Measurements from ENCODE around the gene PEX11B.
"Not testable (repeated sequence)": the region's sequence is repeated elsewhere in the genome, so short reads cannot be mapped to it uniquely, and the experiment has no call there.

PEX11B gene

GRCh38 chr1:145952903-145953302, 34.4 kb upstream of the PEX11B start:
- DNase-seq (ENCODE audit: low read depth): no peak

GRCh38 chr1:145951526-145951925, 33.0 kb upstream of the PEX11B start:
- DNase-seq (ENCODE audit: low read depth): no peak

DNA sequence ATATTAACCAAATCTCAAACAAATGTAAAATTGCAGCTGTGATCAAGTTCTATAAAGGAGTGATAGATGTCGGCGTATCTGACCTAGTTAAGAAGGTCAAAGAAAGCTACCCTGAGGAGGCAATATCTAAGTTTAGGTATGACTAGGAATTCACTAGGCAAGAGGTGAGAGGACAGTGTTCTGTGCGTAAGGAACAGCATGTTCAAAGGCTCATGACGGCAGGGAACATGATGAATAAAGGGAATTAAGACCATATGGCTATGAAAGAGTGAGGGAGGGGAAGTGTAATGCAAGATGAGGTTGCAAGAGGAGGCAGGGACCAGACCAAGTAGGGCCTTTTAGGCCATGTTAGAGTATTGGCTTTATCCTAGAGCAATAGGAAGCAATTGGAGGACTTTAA, 30.7 kb upstream of the PEX11B start:
- DNase-seq (ENCODE audit: low read depth): no peak

GRCh38 chr1:145947551-145947950, 29.0 kb upstream of the PEX11B start:
- DNase-seq (ENCODE audit: low read depth): no peak

GRCh38 chr1:145946477-145946986, 28.0 kb upstream of the PEX11B start:
- no peak for DNase-seq (ENCODE audit: low read depth)

GRCh38 chr1:145944532-145944931, 26.0 kb upstream of the PEX11B start:
- DNase-seq (ENCODE audit: low read depth): no peak

GRCh38 chr1:145942871-145943270, 24.4 kb upstream of the PEX11B start:
- no peak for DNase-seq (ENCODE audit: low read depth)

DNA sequence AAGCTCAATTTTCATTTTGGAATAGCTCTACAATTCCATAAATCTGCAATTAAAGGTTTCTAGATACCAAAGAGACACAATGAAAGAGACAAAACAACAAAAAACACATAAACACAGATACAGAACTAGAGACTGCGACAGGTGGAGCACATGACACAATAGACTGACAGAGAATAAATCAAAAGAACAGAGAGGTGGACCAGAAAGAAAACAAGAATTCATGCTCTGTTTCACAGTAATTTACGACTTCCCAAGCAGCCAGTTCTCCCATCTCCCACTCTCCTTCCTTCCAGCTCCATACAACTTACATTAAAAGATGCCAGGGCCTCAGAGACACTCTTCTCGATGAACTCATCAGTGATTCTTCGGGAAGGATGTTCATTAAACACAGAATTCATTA, 23.9 kb upstream of the PEX11B start:
- no peak for DNase-seq (ENCODE audit: low read depth)

DNA sequence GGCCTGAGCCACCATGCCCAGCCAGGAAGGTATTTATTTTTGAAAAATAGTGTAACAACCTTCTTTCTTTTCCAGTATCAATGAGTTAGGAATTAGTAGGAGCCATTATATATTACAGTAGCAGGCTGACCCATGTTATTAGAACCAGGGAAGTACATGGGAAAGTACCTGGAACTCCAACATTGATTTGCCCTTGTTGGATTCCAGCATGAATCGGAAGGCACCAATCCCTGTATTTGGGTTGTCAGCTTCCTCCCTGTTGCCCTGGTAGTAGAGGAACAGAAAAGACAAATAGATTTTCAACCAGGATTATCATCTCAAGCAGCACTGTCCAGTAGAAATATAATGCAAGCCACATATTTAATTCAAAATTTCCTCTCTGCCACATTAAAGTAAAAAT, 18.9 kb upstream of the PEX11B start:
- DNase-seq (ENCODE audit: low read depth): no peak

- DNase-seq (ENCODE audit: low read depth): no peak
These were observed 17.7 kb upstream of the PEX11B start for GRCh38 chr1:145936247-145936646.

- DNase-seq (ENCODE audit: low read depth): no peak
These were observed 17.2 kb upstream of the PEX11B start for GRCh38 chr1:145935708-145936107.

DNA sequence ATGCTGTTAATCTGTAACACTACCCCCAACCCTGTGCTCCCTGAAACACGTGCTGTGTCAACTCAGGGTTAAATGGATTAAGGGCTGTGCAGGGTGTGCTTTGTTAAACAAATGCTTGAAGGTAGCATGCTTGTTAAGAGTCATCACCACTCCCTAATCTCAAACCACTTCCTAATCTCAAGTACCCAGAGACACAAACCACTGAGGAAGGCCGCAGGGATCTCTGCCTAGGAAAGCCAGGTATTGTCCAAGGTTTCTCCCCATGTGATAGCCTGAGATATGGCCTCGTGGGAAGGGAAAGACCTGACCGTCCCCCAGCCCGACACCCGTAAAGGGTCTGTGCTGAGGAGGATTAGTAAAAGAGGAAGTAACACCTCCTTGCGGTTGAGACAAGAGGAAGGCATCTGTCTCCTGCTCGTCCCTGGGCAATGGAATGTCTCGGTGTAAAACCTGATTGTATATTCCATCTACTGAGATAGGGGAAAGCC, 14.0 kb upstream of the PEX11B start:
- not testable (repeated sequence) for DNase-seq (ENCODE audit: low read depth)

DNA sequence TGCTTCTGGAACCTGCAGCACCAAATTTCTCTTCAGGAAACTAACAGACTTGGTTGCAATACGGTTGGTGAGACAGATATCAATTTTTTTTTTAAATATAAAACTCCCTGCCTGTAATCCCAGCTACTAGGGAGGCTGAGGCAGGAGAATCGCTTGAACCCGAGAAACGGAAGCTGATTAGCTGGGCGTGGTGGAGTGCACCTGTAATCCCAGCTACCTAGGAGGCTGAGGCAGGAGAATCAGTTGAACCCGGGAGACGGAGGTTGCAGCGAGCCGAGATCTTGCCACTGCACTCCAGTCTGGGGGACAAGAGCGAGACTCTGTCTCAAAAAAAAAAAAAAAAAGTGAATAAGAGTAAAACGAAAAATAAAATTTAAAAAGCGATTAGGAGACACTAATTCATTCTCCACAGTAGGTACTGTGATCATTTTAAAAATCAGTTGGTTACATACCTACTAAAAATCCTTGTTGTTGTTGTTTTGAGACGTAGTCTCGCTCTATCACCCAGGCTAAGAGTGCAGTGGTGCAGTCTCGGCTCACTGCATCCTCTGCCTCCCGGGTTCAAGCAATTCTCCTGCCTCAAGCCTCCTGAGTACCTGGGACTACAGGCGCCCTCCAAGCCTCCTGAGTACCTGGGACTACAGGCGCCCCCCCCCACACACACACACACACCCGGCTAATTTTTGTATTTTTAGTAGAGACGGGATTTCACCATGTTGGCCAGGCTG, 9.6 kb upstream of the PEX11B start:
- no peak for DNase-seq (ENCODE audit: low read depth)

- DNase-seq (ENCODE audit: low read depth): peak; percentile 99
These were observed 8.8 kb upstream of the PEX11B start, which contains the start of gene RBM8A for GRCh38 chr1:145927063-145927886. RBM8A (minus strand) TSS chr1:145927484; CDS start chr1:145927426, 58 bp downstream.

- peak; percentile 47 for DNase-seq (ENCODE audit: low read depth)
These were observed 8.2 kb upstream of the PEX11B start for GRCh38 chr1:145926686-145927062.

- DNase-seq (ENCODE audit: low read depth): peak; percentile 9
These were observed 3.7 kb upstream of the PEX11B start for GRCh38 chr1:145922266-145922665.

GRCh38 chr1:145920297-145920696, 1.8 kb upstream of the PEX11B start:
- DNase-seq (ENCODE audit: low read depth): not testable (repeated sequence)

GRCh38 chr1:145918992-145919939, 749 bp upstream of the PEX11B start:
- peak; percentile 78 for DNase-seq (ENCODE audit: low read depth)

DNA sequence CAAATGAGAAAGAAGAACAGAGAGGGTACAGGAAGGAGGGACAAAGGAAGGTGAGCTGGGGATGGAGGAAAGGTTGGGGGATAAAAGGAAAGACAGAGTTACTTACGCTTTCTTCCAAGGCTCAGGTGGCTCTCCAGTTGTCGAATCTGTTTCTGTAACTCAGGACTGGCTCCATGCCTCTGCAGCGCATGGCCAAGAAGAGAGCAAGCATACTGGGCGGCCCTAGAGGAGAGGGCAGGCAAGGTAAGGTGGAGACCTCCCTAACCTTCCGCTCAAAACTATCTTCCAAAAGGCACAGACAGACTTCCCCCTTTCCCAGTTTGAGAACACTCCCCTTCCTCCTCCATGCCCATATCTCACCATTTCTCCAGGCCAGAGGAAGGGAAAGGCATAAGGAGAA, 922 bp downstream of the PEX11B start:
- no peak for DNase-seq (ENCODE audit: low read depth)

GRCh38 chr1:145916745-145917144, 1.8 kb downstream of the PEX11B start:
- DNase-seq (ENCODE audit: low read depth): peak; percentile 60

GRCh38 chr1:145912128-145912641, 6.3 kb downstream of the PEX11B start:
- no peak for DNase-seq (ENCODE audit: low read depth)

DNA sequence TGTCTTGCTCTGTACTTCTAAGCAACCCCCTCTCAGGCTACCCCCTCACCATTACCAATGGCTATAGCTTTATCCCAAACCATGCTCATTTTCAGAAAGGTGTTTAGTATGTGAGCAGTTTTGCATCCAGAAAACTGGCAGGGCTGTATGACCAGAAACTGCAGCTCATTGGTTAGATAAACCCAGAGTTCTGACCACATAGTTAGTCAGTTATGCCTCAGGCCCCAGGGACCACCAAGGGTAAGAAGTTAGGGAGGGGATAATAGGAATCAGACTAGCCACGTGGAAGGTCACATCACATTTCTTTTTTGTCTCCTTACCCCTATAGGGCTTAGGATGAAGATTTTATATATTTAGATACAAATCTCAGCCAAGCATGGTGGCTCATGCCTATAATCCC, 9.9 kb downstream of the PEX11B start:
- DNase-seq (ENCODE audit: low read depth): peak; percentile 61

All from ELR (cell line).